ENCODE results near the gene PARP16. TPM values are rescaled to one million over a fixed set of nuclear protein-coding genes. Genes with fewer than 3 reads are reported as not detected.
A peak's percentile ranks its signal among the peaks of the same experiment; 100 is the strongest.

Gene PARP16
- total and polyA plus RNA-seq, 2 experiments from 2014 or later: 3.6 to 4.1 TPM

DNA sequence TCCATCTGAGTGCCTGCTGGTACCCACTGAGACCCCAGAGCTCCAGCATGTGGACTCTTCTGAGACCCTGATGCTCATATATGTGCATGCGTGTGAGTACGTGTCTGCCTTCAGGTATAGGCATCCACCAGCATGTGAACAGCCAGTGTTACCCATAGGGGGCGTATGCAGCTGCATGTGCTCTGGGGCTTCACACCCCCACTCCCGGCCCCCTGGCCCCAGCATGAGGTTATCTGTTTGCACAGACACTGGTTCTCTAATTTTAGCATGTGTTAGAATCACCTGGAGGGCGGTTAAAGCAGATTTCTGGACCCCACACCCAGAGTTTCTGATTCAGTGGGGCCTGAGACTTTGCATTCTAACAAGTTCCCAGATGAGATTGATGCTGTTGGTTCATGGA is 74.6 kb downstream of the PARP16 start:
- H3K27ac Mint-ChIP-seq: no peak overlapping the region
- ATAC-seq: peak; percentile 90
- TF ChIP-seq, protein P1, sequence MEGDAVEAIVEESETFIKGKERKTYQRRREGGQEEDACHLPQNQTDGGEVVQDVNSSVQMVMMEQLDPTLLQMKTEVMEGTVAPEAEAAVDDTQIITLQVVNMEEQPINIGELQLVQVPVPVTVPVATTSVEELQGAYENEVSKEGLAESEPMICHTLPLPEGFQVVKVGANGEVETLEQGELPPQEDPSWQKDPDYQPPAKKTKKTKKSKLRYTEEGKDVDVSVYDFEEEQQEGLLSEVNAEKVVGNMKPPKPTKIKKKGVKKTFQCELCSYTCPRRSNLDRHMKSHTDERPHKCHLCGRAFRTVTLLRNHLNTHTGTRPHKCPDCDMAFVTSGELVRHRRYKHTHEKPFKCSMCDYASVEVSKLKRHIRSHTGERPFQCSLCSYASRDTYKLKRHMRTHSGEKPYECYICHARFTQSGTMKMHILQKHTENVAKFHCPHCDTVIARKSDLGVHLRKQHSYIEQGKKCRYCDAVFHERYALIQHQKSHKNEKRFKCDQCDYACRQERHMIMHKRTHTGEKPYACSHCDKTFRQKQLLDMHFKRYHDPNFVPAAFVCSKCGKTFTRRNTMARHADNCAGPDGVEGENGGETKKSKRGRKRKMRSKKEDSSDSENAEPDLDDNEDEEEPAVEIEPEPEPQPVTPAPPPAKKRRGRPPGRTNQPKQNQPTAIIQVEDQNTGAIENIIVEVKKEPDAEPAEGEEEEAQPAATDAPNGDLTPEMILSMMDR (conservative IDR thresholded peaks at IDR 0.05; ENCODE audit: low read depth in 2 of 2): peak; percentile 81 to 83
- no peak for TF ChIP-seq NANOG (IDR thresholded peaks at IDR 0.05; ENCODE audit: borderline replicate concordance)

DNA sequence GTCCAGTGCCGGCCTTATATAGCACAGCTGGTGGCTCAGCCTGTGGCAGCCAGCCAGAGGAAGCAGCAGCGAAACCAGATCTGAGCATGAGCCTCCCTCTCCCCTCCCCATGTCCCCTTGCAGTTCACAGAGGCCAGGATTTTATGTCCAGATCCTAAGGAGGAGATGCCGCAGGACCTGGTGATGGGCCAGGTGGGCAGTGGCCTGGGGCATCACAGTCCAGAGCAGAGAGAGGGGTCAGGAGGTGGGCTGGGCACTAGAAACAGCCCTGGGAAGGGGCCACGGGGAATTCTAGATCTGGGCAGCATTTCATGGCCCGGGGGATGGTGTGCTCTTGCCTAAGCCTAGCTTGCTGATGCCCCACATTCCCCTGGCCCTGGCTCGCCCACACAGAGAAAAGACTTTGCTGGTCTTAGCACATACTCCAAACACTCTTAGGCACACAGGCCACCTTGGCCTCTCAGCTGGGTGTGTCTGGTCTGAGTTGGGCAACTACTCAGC is 75.2 kb downstream of the PARP16 start:
- H3K9me2 ChIP-seq (ENCODE audit: insufficient read depth): no peaks in the 10 kb centered on the region; the same call in 1 of the 2 replicates
- H3K4me1 ChIP-seq (ENCODE audit: insufficient read depth): no peaks in the 10 kb centered on the region
- no peak overlapping the region for H3K4me3 ChIP-seq
- no peaks in the 10 kb centered on the region; the same call in 2 of the 3 replicates for H3K36me3 Mint-ChIP-seq (ENCODE audit: low read depth)
- no peak overlapping the region for H3K27ac ChIP-seq (ENCODE audit: low read depth)
- no peak overlapping the region for H3K4me3 Mint-ChIP-seq
- no peak overlapping the region for H3K27ac Mint-ChIP-seq
- no peaks in the 10 kb centered on the region for H4K20me1 ChIP-seq (replicated peaks; ENCODE audit: insufficient read depth)
- no peaks in the 10 kb centered on the region for H3F3A ChIP-seq (replicated peaks; ENCODE audit: low read depth)
- DNase-seq (ENCODE audit: low spot score): no peak
- H3K4me1 Mint-ChIP-seq: peaks cover 12% of the 10 kb centered on the region
- no peak overlapping the region for H2AFZ ChIP-seq
- TF ChIP-seq, protein P1 (conservative IDR thresholded peaks at IDR 0.05; ENCODE audit: low read depth in 2 of 2): no peak
- no peak for TF ChIP-seq CREB1 (CRISPR knock-in tag; IDR thresholded peaks at IDR 0.05; ENCODE audit: low read depth)
- TF ChIP-seq EZH2 (IDR thresholded peaks at IDR 0.05; ENCODE audit: low read depth, unreplicated experiment): no peak
- TF ChIP-seq ZNF331 (CRISPR knock-in tag; IDR thresholded peaks at IDR 0.05; ENCODE audit: low read depth): no peak
- TF ChIP-seq STAT1 (IDR thresholded peaks at IDR 0.05; ENCODE audit: unreplicated experiment): no peak
- no peak for TF ChIP-seq POLR2AphosphoS5 (IDR thresholded peaks at IDR 0.05; ENCODE audit: low read depth)
- TF ChIP-seq, protein P2, sequence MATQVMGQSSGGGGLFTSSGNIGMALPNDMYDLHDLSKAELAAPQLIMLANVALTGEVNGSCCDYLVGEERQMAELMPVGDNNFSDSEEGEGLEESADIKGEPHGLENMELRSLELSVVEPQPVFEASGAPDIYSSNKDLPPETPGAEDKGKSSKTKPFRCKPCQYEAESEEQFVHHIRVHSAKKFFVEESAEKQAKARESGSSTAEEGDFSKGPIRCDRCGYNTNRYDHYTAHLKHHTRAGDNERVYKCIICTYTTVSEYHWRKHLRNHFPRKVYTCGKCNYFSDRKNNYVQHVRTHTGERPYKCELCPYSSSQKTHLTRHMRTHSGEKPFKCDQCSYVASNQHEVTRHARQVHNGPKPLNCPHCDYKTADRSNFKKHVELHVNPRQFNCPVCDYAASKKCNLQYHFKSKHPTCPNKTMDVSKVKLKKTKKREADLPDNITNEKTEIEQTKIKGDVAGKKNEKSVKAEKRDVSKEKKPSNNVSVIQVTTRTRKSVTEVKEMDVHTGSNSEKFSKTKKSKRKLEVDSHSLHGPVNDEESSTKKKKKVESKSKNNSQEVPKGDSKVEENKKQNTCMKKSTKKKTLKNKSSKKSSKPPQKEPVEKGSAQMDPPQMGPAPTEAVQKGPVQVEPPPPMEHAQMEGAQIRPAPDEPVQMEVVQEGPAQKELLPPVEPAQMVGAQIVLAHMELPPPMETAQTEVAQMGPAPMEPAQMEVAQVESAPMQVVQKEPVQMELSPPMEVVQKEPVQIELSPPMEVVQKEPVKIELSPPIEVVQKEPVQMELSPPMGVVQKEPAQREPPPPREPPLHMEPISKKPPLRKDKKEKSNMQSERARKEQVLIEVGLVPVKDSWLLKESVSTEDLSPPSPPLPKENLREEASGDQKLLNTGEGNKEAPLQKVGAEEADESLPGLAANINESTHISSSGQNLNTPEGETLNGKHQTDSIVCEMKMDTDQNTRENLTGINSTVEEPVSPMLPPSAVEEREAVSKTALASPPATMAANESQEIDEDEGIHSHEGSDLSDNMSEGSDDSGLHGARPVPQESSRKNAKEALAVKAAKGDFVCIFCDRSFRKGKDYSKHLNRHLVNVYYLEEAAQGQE (IDR thresholded peaks at IDR 0.05; ENCODE audit: unreplicated experiment): no peak
- TF ChIP-seq NANOG (IDR thresholded peaks at IDR 0.05; ENCODE audit: borderline replicate concordance): no peak
- no peak for TF ChIP-seq ZNF114 (CRISPR knock-in tag; IDR thresholded peaks at IDR 0.05)
- TF ChIP-seq, protein P3, sequence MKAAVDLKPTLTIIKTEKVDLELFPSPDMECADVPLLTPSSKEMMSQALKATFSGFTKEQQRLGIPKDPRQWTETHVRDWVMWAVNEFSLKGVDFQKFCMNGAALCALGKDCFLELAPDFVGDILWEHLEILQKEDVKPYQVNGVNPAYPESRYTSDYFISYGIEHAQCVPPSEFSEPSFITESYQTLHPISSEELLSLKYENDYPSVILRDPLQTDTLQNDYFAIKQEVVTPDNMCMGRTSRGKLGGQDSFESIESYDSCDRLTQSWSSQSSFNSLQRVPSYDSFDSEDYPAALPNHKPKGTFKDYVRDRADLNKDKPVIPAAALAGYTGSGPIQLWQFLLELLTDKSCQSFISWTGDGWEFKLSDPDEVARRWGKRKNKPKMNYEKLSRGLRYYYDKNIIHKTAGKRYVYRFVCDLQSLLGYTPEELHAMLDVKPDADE (IDR thresholded peaks at IDR 0.05): no peak
- no peaks in the 10 kb centered on the region for H3K27me3 ChIP-seq (ENCODE audit: insufficient read depth)
- peaks cover 6% of the 10 kb centered on the region for H3K27me3 Mint-ChIP-seq (ENCODE audit: insufficient read depth, low read depth, poor library complexity)
- H3K4me2 ChIP-seq: no peak overlapping the region
- no peaks in the 10 kb centered on the region for H3K36me3 ChIP-seq (ENCODE audit: insufficient read depth)
- H3K79me2 ChIP-seq (replicated peaks; ENCODE audit: insufficient read depth): no peaks in the 10 kb centered on the region
- no peaks in the 10 kb centered on the region for H3K9me3 Mint-ChIP-seq
- peak; percentile 30 for ATAC-seq

More for the DNA sequence above, 74.6 kb downstream of the PARP16 start:
- Mint-ChIP-seq H3K9me3 (no peaks in the 10 kb centered on the region), H3K36me3 (ENCODE audit: low read depth) (no peaks in the 10 kb centered on the region; the same call in 2 of the 3 replicates), H3K4me1 (peaks cover 12% of the 10 kb centered on the region), H3K27me3 (ENCODE audit: insufficient read depth, low read depth, poor library complexity) (peaks cover 6% of the 10 kb centered on the region), H3K4me3 (no peak overlapping the region)
- H3K36me3 ChIP-seq (ENCODE audit: insufficient read depth): no peaks in the 10 kb centered on the region
- DNase-seq (ENCODE audit: low spot score): peak; percentile 80
- H3K4me2 ChIP-seq: no peak overlapping the region
- no peaks in the 10 kb centered on the region for H3K4me1 ChIP-seq (ENCODE audit: insufficient read depth)
- no peaks in the 10 kb centered on the region for H3K27me3 ChIP-seq (ENCODE audit: insufficient read depth)
- no peaks in the 10 kb centered on the region for H4K20me1 ChIP-seq (replicated peaks; ENCODE audit: insufficient read depth)
- H2AFZ ChIP-seq: peak overlapping the region; percentile 69
- no peaks in the 10 kb centered on the region for H3F3A ChIP-seq (replicated peaks; ENCODE audit: low read depth)
- no peaks in the 10 kb centered on the region for H3K79me2 ChIP-seq (replicated peaks; ENCODE audit: insufficient read depth)
- H3K4me3 ChIP-seq: no peak overlapping the region
- H3K27ac ChIP-seq (ENCODE audit: low read depth): no peak overlapping the region
- H3K9me2 ChIP-seq (ENCODE audit: insufficient read depth): no peaks in the 10 kb centered on the region; the same call in 1 of the 2 replicates
